H9 (cell line): ENCODE results near the gene DIP2C. TPM values are rescaled to one million over a fixed set of nuclear protein-coding genes. Genes with fewer than 3 reads are reported as not detected.

Source experiments
- DNase-seq: peaks from one replicate; pipeline ENCODE4 v3.0.0-alpha.2; 2017
- H2AFZ ChIP-seq: one replicate; pipeline ENCODE4 v1.6.1; 2013; ENCODE audit warnings: mild to moderate bottlenecking, low read length, control low read depth, moderate library complexity
- H2AK5ac ChIP-seq: 2 replicates; pipeline ENCODE4 v1.6.1; 2013; ENCODE audit warnings: low read length, control low read depth, mixed read lengths; ENCODE audit not compliant: insufficient read length
- H2BK120ac ChIP-seq: one replicate; pipeline ENCODE4 v1.6.1; 2013; ENCODE audit warnings: low read depth, mild to moderate bottlenecking, low read length, control low read depth, inconsistent platforms; ENCODE audit not compliant: poor library complexity, severe bottlenecking
- H2BK12ac ChIP-seq: 2 replicates; pipeline ENCODE4 v1.6.1; 2013; ENCODE audit warnings: low read length, control low read depth, mixed read lengths, low read depth; ENCODE audit not compliant: insufficient read length
- H2BK15ac ChIP-seq: 2 replicates; pipeline ENCODE4 v1.6.1; 2013; ENCODE audit warnings: low read depth, low read length, control low read depth
- H2BK20ac ChIP-seq: one replicate; pipeline ENCODE4 v1.6.1; 2013; ENCODE audit warnings: low read depth, mild to moderate bottlenecking, low read length, control low read depth, inconsistent platforms; ENCODE audit not compliant: poor library complexity, severe bottlenecking
- H2BK5ac ChIP-seq: 2 replicates; pipeline ENCODE4 v1.6.1; 2013; ENCODE audit warnings: low read length, control low read depth, mixed read lengths; ENCODE audit not compliant: insufficient read length
- H3K14ac ChIP-seq: 2 replicates; pipeline ENCODE4 v1.6.1; 2013; ENCODE audit warnings: low read length, control low read depth; ENCODE audit not compliant: insufficient read depth
- H3K18ac ChIP-seq: 2 replicates; pipeline ENCODE4 v1.6.1; 2013; ENCODE audit warnings: low read depth, mild to moderate bottlenecking, mixed read lengths, low read length, control low read depth; ENCODE audit not compliant: insufficient read length
- H3K23ac ChIP-seq: 2 replicates; pipeline ENCODE4 v1.6.1; 2013; ENCODE audit warnings: low read length, control low read depth, mixed read lengths, low read depth; ENCODE audit not compliant: insufficient read length
- H3K23me2 ChIP-seq: 2 replicates; pipeline ENCODE4 v1.6.1; 2013; ENCODE audit warnings: low read depth, mild to moderate bottlenecking, mixed read lengths, low read length, control low read depth; ENCODE audit not compliant: insufficient read length, poor library complexity, severe bottlenecking
- H3K27ac ChIP-seq: 2 replicates; pipeline ENCODE4 v1.5.1; 2013; ENCODE audit warnings: low read length, control low read depth, mixed read lengths, low read depth; ENCODE audit not compliant: insufficient read length
- H3K27me3 ChIP-seq: 2 replicates; pipeline ENCODE4 v1.6.1; 2013; ENCODE audit warnings: low read length, control low read depth, inconsistent platforms; ENCODE audit not compliant: insufficient read depth
- H3K4ac ChIP-seq: 2 replicates; pipeline ENCODE4 v1.6.1; 2013; ENCODE audit warnings: low read depth, mild to moderate bottlenecking, control low read depth, inconsistent platforms, low read length, moderate library complexity
- H3K4me1 ChIP-seq: 2 replicates; pipeline ENCODE4 v1.6.1; 2013; ENCODE audit warnings: low read length, control low read depth, inconsistent platforms; ENCODE audit not compliant: insufficient read depth
- H3K4me2 ChIP-seq: 2 replicates; pipeline ENCODE4 v1.6.1; 2013; ENCODE audit warnings: low read length, control low read depth, mixed read lengths; ENCODE audit not compliant: insufficient read length, insufficient read depth
- H3K56ac ChIP-seq: 2 replicates; pipeline ENCODE4 v1.6.1; 2013; ENCODE audit warnings: low read depth, mild to moderate bottlenecking, mixed read lengths, low read length, control low read depth; ENCODE audit not compliant: insufficient read length
- H3K79me1 ChIP-seq: 2 replicates; pipeline ENCODE4 v1.6.1; 2013; ENCODE audit warnings: low read depth, mild to moderate bottlenecking, moderate library complexity, low read length, control low read depth, inconsistent platforms; ENCODE audit not compliant: insufficient read depth, poor library complexity, severe bottlenecking
- H3K79me2 ChIP-seq: 2 replicates; pipeline ENCODE4 v1.6.1; 2013; ENCODE audit warnings: low read length, control low read depth, inconsistent platforms; ENCODE audit not compliant: insufficient read depth
- H3K9ac ChIP-seq: 2 replicates; pipeline ENCODE4 v1.6.1; 2013; ENCODE audit warnings: low read length, control low read depth, mixed read lengths; ENCODE audit not compliant: insufficient read length; ENCODE audit errors: extremely low read depth
- H3K9me3 ChIP-seq: one replicate; pipeline ENCODE4 v1.6.1; 2013; ENCODE audit warnings: low read depth, low read length, inconsistent platforms; ENCODE audit not compliant: control insufficient read depth
- H3T11ph ChIP-seq: one replicate; pipeline ENCODE4 v1.6.1; 2013; ENCODE audit warnings: mild to moderate bottlenecking, low read length, control low read depth, inconsistent platforms
- H4K20me1 ChIP-seq: one replicate; pipeline ENCODE4 v1.6.1; 2013; ENCODE audit not compliant: control insufficient read depth, insufficient read length, insufficient read depth
- H4K5ac ChIP-seq: 2 replicates; pipeline ENCODE4 v1.6.1; 2013; ENCODE audit warnings: low read depth, mild to moderate bottlenecking, mixed read lengths, low read length, control low read depth; ENCODE audit not compliant: insufficient read length
- H4K8ac ChIP-seq: replicated peaks from 2 replicates; pipeline ENCODE4 v1.6.1; 2013; ENCODE audit warnings: low read length, control low read depth, mixed read lengths, low read depth; ENCODE audit not compliant: insufficient read length
- H4K91ac ChIP-seq: 2 replicates; pipeline ENCODE4 v1.6.1; 2013; ENCODE audit warnings: low read depth, mild to moderate bottlenecking, moderate library complexity, mixed read lengths, low read length, control low read depth; ENCODE audit not compliant: insufficient read length
- H3K27ac Mint-ChIP-seq, 3 experiments: 2 replicates in 2 of 3; 3 replicates in 1 of 3; pipeline ENCODE4 v1.8.0; 2020 to 2021; ENCODE audit warnings: mixed read lengths in 3 of 3, mild to moderate bottlenecking in 1 of 3, moderate library complexity in 1 of 3
- H3K27me3 Mint-ChIP-seq: 2 replicates; pipeline ENCODE4 v1.8.0; 2021; ENCODE audit warnings: low read depth, mild to moderate bottlenecking, moderate library complexity, mixed read lengths
- H3K36me3 Mint-ChIP-seq, 3 experiments: 2 replicates in 2 of 3; 3 replicates in 1 of 3; pipeline ENCODE4 v1.8.0; 2020 to 2021; ENCODE audit warnings: low read depth in 3 of 3, mixed read lengths in 3 of 3; ENCODE audit not compliant: insufficient read depth in 1 of 3
- H3K4me1 Mint-ChIP-seq, 2 experiments: 2 replicates each; pipeline ENCODE4 v1.8.0; 2020; ENCODE audit warnings: mixed read lengths in 2 of 2
- H3K4me3 Mint-ChIP-seq, 2 experiments: 2 replicates in 1 of 2; 3 replicates in 1 of 2; pipeline ENCODE4 v1.8.0; 2020 to 2021; ENCODE audit warnings: mild to moderate bottlenecking in 2 of 2, mixed read lengths in 2 of 2, moderate library complexity in 1 of 2
- H3K9me3 Mint-ChIP-seq, 2 experiments: 2 replicates in 1 of 2; 3 replicates in 1 of 2; pipeline ENCODE4 v1.8.0; 2020; ENCODE audit warnings: mild to moderate bottlenecking in 2 of 2, mixed read lengths in 2 of 2, moderate library complexity in 1 of 2
- WGBS: extraction: QIAGEN DNeasy Blood & Tissue Kit; methylation state at CpG from one replicate; pipeline ENCODE4 v1.1.7; 2013; ENCODE audit warnings: missing lambda C conversion rate, low lambda C conversion rate, mixed read lengths; ENCODE audit not compliant: insufficient read length; ENCODE audit errors: extremely low coverage; 5-methylcytosine and 5-hydroxymethylcytosine counted together
- total RNA-seq: library from RNA; stranded (reverse); gene quantifications from 2 replicates; pipeline ENCODE4 v1.2.1, GENCODE V29; 2021
- TF ChIP-seq, protein P1 (sequence below): fragments of 200-600 bp; sonication (generic); conservative IDR thresholded peaks from 3 replicates; pipeline ENCODE4 v1.8.0; 2021; ENCODE audit warnings: antibody characterized with exemption, mild to moderate bottlenecking

DIP2C gene
- total RNA-seq, 1 experiment from 2014 or later: 7.9 TPM

DNA sequence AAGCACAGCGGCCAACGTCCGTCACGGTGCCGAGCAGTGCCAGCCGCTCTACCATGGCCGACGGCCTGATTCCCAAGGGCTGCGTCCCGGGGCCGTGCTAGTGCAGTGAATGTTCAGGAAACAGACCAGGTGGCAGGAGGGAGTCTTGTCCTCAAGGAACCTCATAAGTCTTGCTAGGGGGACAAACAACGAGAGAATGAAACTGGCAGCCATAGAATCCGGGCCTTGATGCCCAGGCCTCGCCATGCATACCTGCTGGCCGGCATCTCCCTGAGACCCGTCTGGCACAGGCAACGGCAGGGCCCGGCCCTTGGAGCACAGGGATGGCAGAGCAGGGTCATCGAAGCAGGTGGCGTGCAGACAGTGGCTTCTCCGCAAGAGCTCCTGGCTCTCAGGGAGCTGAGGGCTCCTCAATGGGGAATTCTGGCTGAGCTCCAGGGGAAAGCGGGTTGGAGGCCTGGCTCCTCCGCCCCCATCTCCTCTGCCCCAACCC is 58.8 kb downstream of the DIP2C start:
- Histone ChIP-seq H3K9ac (no peak overlapping the region), H2BK15ac (no peak overlapping the region), H3K23ac (no peak overlapping the region), H3K18ac (no peak overlapping the region), H4K91ac (no peak overlapping the region), H4K5ac (no peak overlapping the region), H4K20me1 (no peaks in the 10 kb centered on the region), H2AK5ac (no peak overlapping the region), H3K4ac (no peak overlapping the region), H3K4me2 (no peak overlapping the region), H3K4me1 (peaks cover 2% of the 10 kb centered on the region; the same call in 1 of the 2 replicates), H3T11ph (no peak overlapping the region), H3K27me3 (no peaks in the 10 kb centered on the region), H3K79me1 (peaks cover 3% of the 10 kb centered on the region), H3K56ac (no peak overlapping the region), H2BK20ac (no peak overlapping the region), H3K79me2 (peaks cover 2% of the 10 kb centered on the region; the same call in 1 of the 2 replicates), H3K23me2 (no peaks in the 10 kb centered on the region), H3K9me3 (no peaks in the 10 kb centered on the region), H2BK12ac (no peak overlapping the region), H3K14ac (no peak overlapping the region), H2BK5ac (no peak overlapping the region), H4K8ac (no peak overlapping the region), H3K27ac (no peak overlapping the region), H2AFZ (no peak overlapping the region), H2BK120ac (no peak overlapping the region)
- Mint-ChIP-seq H3K4me3 (no peak overlapping the region), H3K36me3 (peaks cover 0 to 3% (median 0%) of the 10 kb centered on the region in 3 experiments; a peak in 1 of 7 replicates), H3K27ac (peak overlapping the region in 2 of 3 experiments; percentile 58 to 85; a peak in 2 of 7 replicates), H3K27me3 (no peaks in the 10 kb centered on the region), H3K9me3 (no peaks in the 10 kb centered on the region), H3K4me1 (peaks cover 21 to 22% of the 10 kb centered on the region in 2 experiments)
- TF ChIP-seq, protein P1, sequence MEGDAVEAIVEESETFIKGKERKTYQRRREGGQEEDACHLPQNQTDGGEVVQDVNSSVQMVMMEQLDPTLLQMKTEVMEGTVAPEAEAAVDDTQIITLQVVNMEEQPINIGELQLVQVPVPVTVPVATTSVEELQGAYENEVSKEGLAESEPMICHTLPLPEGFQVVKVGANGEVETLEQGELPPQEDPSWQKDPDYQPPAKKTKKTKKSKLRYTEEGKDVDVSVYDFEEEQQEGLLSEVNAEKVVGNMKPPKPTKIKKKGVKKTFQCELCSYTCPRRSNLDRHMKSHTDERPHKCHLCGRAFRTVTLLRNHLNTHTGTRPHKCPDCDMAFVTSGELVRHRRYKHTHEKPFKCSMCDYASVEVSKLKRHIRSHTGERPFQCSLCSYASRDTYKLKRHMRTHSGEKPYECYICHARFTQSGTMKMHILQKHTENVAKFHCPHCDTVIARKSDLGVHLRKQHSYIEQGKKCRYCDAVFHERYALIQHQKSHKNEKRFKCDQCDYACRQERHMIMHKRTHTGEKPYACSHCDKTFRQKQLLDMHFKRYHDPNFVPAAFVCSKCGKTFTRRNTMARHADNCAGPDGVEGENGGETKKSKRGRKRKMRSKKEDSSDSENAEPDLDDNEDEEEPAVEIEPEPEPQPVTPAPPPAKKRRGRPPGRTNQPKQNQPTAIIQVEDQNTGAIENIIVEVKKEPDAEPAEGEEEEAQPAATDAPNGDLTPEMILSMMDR: no peak
- DNase-seq: no peak
- no CpG with 5 or more reads among the region's 23 CpGs for WGBS
